HG03196 (cell line): Measurements from ENCODE around the gene ALG12.

ENCODE experiments used
- ATAC-seq: cut with Tn5 transposase; IDR thresholded peaks from one replicate; pipeline ENCODE4 v1.9.1; 2021; ENCODE audit not compliant: unreplicated experiment

Gene ALG12

GRCh38 chr22:49958366-49958921 lies 40.2 kb upstream of the ALG12 start:
- no peak for ATAC-seq

- ATAC-seq = no peak
Observed at GRCh38 chr22:49957826-49958365, 39.7 kb upstream of the ALG12 start.

- no peak for ATAC-seq
Observed at GRCh38 chr22:49956914-49957825, 38.9 kb upstream of the ALG12 start.

GRCh38 chr22:49956418-49956770 lies 38.2 kb upstream of the ALG12 start:
- ATAC-seq = no peak

GRCh38 chr22:49955581-49956417 lies 37.6 kb upstream of the ALG12 start:
- no peak for ATAC-seq

GRCh38 chr22:49954991-49955580 lies 36.8 kb upstream of the ALG12 start:
- no peak for ATAC-seq

- no peak for ATAC-seq
Observed at GRCh38 chr22:49954354-49954753, 36.1 kb upstream of the ALG12 start.

- ATAC-seq = no peak
Observed at GRCh38 chr22:49953680-49954344, 35.6 kb upstream of the ALG12 start.

- no peak for ATAC-seq
Observed at GRCh38 chr22:49953027-49953679, 34.9 kb upstream of the ALG12 start.

GRCh38 chr22:49951986-49952896 lies 34.0 kb upstream of the ALG12 start:
- no peak for ATAC-seq

- no peak for ATAC-seq
Observed at GRCh38 chr22:49951678-49951985, 33.4 kb upstream of the ALG12 start.

GRCh38 chr22:49951000-49951677 lies 32.9 kb upstream of the ALG12 start:
- no peak for ATAC-seq

- no peak for ATAC-seq
Observed at GRCh38 chr22:49950396-49950994, 32.3 kb upstream of the ALG12 start.

GRCh38 chr22:49949914-49950292 lies 31.7 kb upstream of the ALG12 start:
- ATAC-seq = no peak

GRCh38 chr22:49948958-49949913 lies 31.0 kb upstream of the ALG12 start:
- ATAC-seq = no peak

GRCh38 chr22:49948116-49948957 lies 30.1 kb upstream of the ALG12 start:
- ATAC-seq = no peak
